K562 (cell line): ENCODE data around the gene CIART. TPM values are rescaled to one million over a fixed set of nuclear protein-coding genes. Genes with fewer than 3 reads are reported as not detected.

ENCODE experiments used
- ATAC-seq: fragments of 200-7000 bp; cut with Tn5 transposase; 3 replicates; pipeline ENCODE4 v1.9.1; 2020; ENCODE audit warnings: moderate library complexity
- BruUV-seq: library from RNA; stranded (reverse); fragments of 400-500 nt; replicated peaks from 2 replicates; lab custom pipeline; 2021; lab: Mats Ljungman, UMichigan
- CTCF ChIA-PET: fragments of 300-600 bp; formaldehyde crosslinking; extraction: SDS; loops from one replicate; lab custom pipeline; 2021; ENCODE audit warnings: low intra/inter-chr PET ratio; lab: Yijun Ruan, JAX
- POLR2A ChIA-PET: fragments of 300-600, 350-650 bp; sonication (Branson Sonifier 250); formaldehyde crosslinking; extraction: SDS; loops from one replicate; lab custom pipeline; 2021; ENCODE audit warnings: antibody characterized with exemption, inconsistent platforms; lab: Yijun Ruan, JAX
- DNase-seq, 4 experiments: peaks; one replicate each; pipeline versions ENCODE4 v3.0.0 to v3.0.0-alpha.2; 2011 to 2018; ENCODE audit warnings: low spot score in 3 of 4, mixed read lengths in 3 of 4; ENCODE audit errors: extremely low read depth in 1 of 4
- FAIRE-seq: peaks from 2 replicates; lab custom pipeline; 2011; peaks lifted over from hg19 to GRCh38; lab: Jason Lieb, UNC
- H2AFZ ChIP-seq: 2 replicates; pipeline ENCODE4 v1.6.0; 2011; ENCODE audit warnings: low read depth, low read length, control low read depth, inconsistent platforms
- H3K27ac ChIP-seq: fragments of 200-600 bp; 3 replicates; pipeline ENCODE4 v1.8.0; 2011; ENCODE audit warnings: low read depth, mild to moderate bottlenecking, control low read depth, inconsistent platforms, low read length, moderate library complexity, mixed read lengths; ENCODE audit errors: extremely low read depth
- H3K27me3 ChIP-seq, 2 experiments: fragments of 300-600 bp in 1 of 2; 2 replicates in 1 of 2; 3 replicates in 1 of 2; pipeline versions ENCODE4 v1.6.0 to v1.8.0; 2011; ENCODE audit warnings: inconsistent platforms in 2 of 2, low read length in 2 of 2, mild to moderate bottlenecking in 1 of 2, mixed read lengths in 1 of 2, moderate library complexity in 1 of 2; ENCODE audit not compliant: control insufficient read depth in 2 of 2, insufficient read depth in 2 of 2
- H3K36me3 ChIP-seq: fragments of 300-600 bp; 3 replicates; pipeline ENCODE4 v1.8.0; 2011; ENCODE audit warnings: mild to moderate bottlenecking, low read length, inconsistent platforms; ENCODE audit not compliant: control insufficient read depth, insufficient read depth
- H3K4me1 ChIP-seq, 2 experiments: fragments of 200-600 bp in 1 of 2; replicated peaks in 1 of 2; 2 replicates in 1 of 2; 3 replicates in 1 of 2; pipeline versions ENCODE4 v1.5.1 to v1.8.0; 2011; ENCODE audit warnings: inconsistent platforms in 2 of 2, low read length in 2 of 2, mild to moderate bottlenecking in 1 of 2, mixed read lengths in 1 of 2, moderate library complexity in 1 of 2; ENCODE audit not compliant: control insufficient read depth in 2 of 2, insufficient read depth in 2 of 2
- H3K4me2 ChIP-seq: 2 replicates; pipeline ENCODE4 v1.6.1; 2011; ENCODE audit warnings: low read length, control low read depth, inconsistent platforms, mixed read lengths; ENCODE audit not compliant: insufficient read depth
- H3K4me3 ChIP-seq: fragments of 200-600 bp; sonication (generic), shearing (Covaris generic); 2 replicates; pipeline ENCODE4 v1.5.1; 2016; ENCODE audit warnings: control low read depth, inconsistent platforms
- H3K79me2 ChIP-seq: fragments of 200-600 bp; 3 replicates; pipeline ENCODE4 v1.8.0; 2011; ENCODE audit warnings: low read length, inconsistent platforms; ENCODE audit not compliant: control insufficient read depth, insufficient read depth
- H3K9ac ChIP-seq, 2 experiments: 2 replicates each; pipeline versions ENCODE4 v1.6.0 to v1.6.1; 2011; ENCODE audit warnings: low read depth in 2 of 2, low read length in 2 of 2, control low read depth in 1 of 2, inconsistent platforms in 1 of 2, mild to moderate bottlenecking in 1 of 2, mixed read lengths in 1 of 2; ENCODE audit not compliant: insufficient read depth in 1 of 2
- H3K9me1 ChIP-seq: one replicate; pipeline ENCODE4 v1.6.0; 2011; ENCODE audit warnings: inconsistent platforms, mild to moderate bottlenecking, low read length, moderate library complexity; ENCODE audit not compliant: control insufficient read depth, insufficient read depth
- H3K9me3 ChIP-seq: replicated peaks from 2 replicates; pipeline ENCODE4 v1.5.1; 2011; ENCODE audit warnings: low read depth, low read length, inconsistent platforms; ENCODE audit not compliant: control insufficient read depth, insufficient read depth
- H4K20me1 ChIP-seq: replicated peaks from 2 replicates; pipeline ENCODE4 v1.6.1; 2011; ENCODE audit warnings: low read length, inconsistent platforms, mixed read lengths; ENCODE audit not compliant: control insufficient read depth, insufficient read depth
- BCOR ChIP-seq: fragments of 450-650 bp; IDR thresholded peaks from 2 replicates; pipeline ENCODE4 v1.6.1; 2016
- IRF2 ChIP-seq: sonication (generic); formaldehyde crosslinking; IDR thresholded peaks from 2 replicates; pipeline ENCODE4 v1.8.1; 2022; ENCODE audit warnings: mild to moderate bottlenecking, missing genetic modification reagents
- PCBP2 ChIP-seq: fragments of 200-400 bp; formaldehyde crosslinking; IDR thresholded peaks from 2 replicates; pipeline ENCODE4 v1.6.1; 2018; ENCODE audit warnings: low read length, low read depth, mild to moderate bottlenecking, moderate library complexity; ENCODE audit not compliant: poor library complexity, severe bottlenecking
- PHF21A ChIP-seq: fragments of 450-650 bp; IDR thresholded peaks from 2 replicates; pipeline ENCODE4 v1.6.1; 2017; ENCODE audit warnings: low read depth, borderline replicate concordance
- PTTG1 ChIP-seq: fragments of 450-650 bp; IDR thresholded peaks from 2 replicates; pipeline ENCODE4 v1.6.1; 2016; ENCODE audit warnings: low read depth, mild to moderate bottlenecking, missing genetic modification characterization, missing compliant biosample characterization
- RBM22 ChIP-seq: fragments of 200-400 bp; formaldehyde crosslinking; IDR thresholded peaks from 2 replicates; pipeline ENCODE4 v1.6.1; 2018; ENCODE audit warnings: low read length, low read depth; ENCODE audit not compliant: poor library complexity, severe bottlenecking
- SMAD1 ChIP-seq: fragments of 150-350 bp; IDR thresholded peaks from 2 replicates; pipeline ENCODE4 v1.6.1; 2014; ENCODE audit warnings: low read length, low read depth; ENCODE audit not compliant: partially characterized antibody
- ZNF174 ChIP-seq: fragments of 250-450 bp; sonication (Bioruptor Pico); IDR thresholded peaks from 2 replicates; pipeline ENCODE4 v1.4.0; 2020; ENCODE audit warnings: mild to moderate bottlenecking
- ZNF282 ChIP-seq: sonication (generic); formaldehyde crosslinking; IDR thresholded peaks from 2 replicates; pipeline ENCODE4 v1.8.1; 2023; ENCODE audit warnings: missing genetic modification reagents
- WGBS: fragments of 100-300 bp; shearing (Covaris generic); methylation state at CpG from one replicate; pipeline ENCODE4 v1.1.6; 2016; ENCODE audit warnings: low coverage, mixed read lengths; ENCODE audit not compliant: insufficient coverage; ENCODE audit errors: missing lambda C conversion rate; 5-methylcytosine and 5-hydroxymethylcytosine counted together
- in situ Hi-C: fragments of 300-500 bp; cut with MboI; formaldehyde crosslinking; loops from 4 replicates; pipeline ENCODE4 v1.15.0; 2018; ENCODE audit warnings: inconsistent platforms, mixed read lengths
- intact Hi-C: fragments of 100-400 bp; cut with micrococcal nuclease; formaldehyde crosslinking; loops from 2 replicates; pipeline ENCODE4 v1.14.2; 2022
- polyA plus RNA-seq, 8 experiments: library from polyadenylated mRNA; depleted of rRNA in 4 of 8; stranded (reverse) in 5 of 8; unstranded in 3 of 8; fragments of >200 nt; fragmentation: Nextera tagmentation in 2 of 8; fragmentation: Illumina TruSeq in 1 of 8; extraction: Ambion mirVana in 2 of 8; extraction: Trizol in 1 of 8; gene quantifications; 2 replicates each; pipeline versions ENCODE4 v1.2.1 to v1.2.3, GENCODE V29; 2011 to 2014; ENCODE audit warnings: inconsistent platforms in 1 of 8, missing spikeins in 1 of 8
- total RNA-seq, 7 experiments: library from RNA; depleted of rRNA in 6 of 7; stranded (reverse); fragments of >200 nt in 6 of 7; fragmentation: Illumina TruSeq in 2 of 7; extraction: Trizol in 2 of 7; gene quantifications; 2 replicates each; pipeline versions ENCODE4 v1.2.1 to v1.2.3, GENCODE V29; 2011 to 2021; ENCODE audit warnings: low replicate concordance in 1 of 7

The CIART gene
- total and polyA plus RNA-seq, 9 of the 15 experiments (the other 6 are each of a cell fraction or from before 2014, with no cell fraction given) = 0.07 to 0.35 (median 0.19) TPM; not detected in 2

GRCh38 chr1:150259217-150259616 lies 23.1 kb upstream of the CIART start:
- DNase-seq (no peak), FAIRE-seq (no peak), ATAC-seq (no peak)
- Histone ChIP-seq H3K9ac (no peak overlapping the region), H3K9me3 (no peaks in the 10 kb centered on the region), H3K9me1 (no peaks in the 10 kb centered on the region), H2AFZ (no peak overlapping the region), H3K36me3 (no peaks in the 10 kb centered on the region), H3K4me1 (peaks cover 23 to 26% of the 10 kb centered on the region in 2 experiments), H3K27me3 (peaks cover 0 to 4% of the 10 kb centered on the region in 2 experiments; a peak in 2 of 5 replicates), H3K4me2 (no peak overlapping the region), H3K4me3 (no peak overlapping the region), H4K20me1 (no peaks in the 10 kb centered on the region), H3K79me2 (no peaks in the 10 kb centered on the region), H3K27ac (no peak overlapping the region)
- CTCF ChIA-PET = no interaction called here
- no peak for TF ChIP-seq SMAD1
- TF ChIP-seq PHF21A = no peak
- TF ChIP-seq BCOR = no peak
- no peak for TF ChIP-seq PCBP2
- no peak for TF ChIP-seq IRF2 (CRISPR knock-in tag)
- no peak for TF ChIP-seq RBM22
- TF ChIP-seq ZNF282 (CRISPR knock-in tag) = no peak
- no peak for TF ChIP-seq PTTG1 (tag)
- TF ChIP-seq ZNF174 = no peak
- no TSS peak for BruUV-seq
- in situ Hi-C loops = loop anchor here (5.0 kb wide), 1 partner anchor 738 kb away; no protein-coding TSS in a partner anchor
- POLR2A ChIA-PET = interaction anchor here (0.9 to 1.4 kb wide), 3 partner anchors 10 to 311 kb away, joined by 3 to 4 read pairs (median 3); partner anchors contain the start of genes APH1A and C1orf54
- 46% methylated on average over 4 of the region's 4 CpGs for WGBS
- intact Hi-C loops = loop anchor here (5.0 to 10.0 kb wide), 4 partner anchors 63 to 738 kb away; partner anchors contain the start of genes ADAMTSL4 and PRPF3
